K562 (cell line): ENCODE data around the gene GDF7. TPM values are rescaled to one million over a fixed set of nuclear protein-coding genes. Genes with fewer than 3 reads are reported as not detected.

Experiments used
- ADNP ChIP-seq: fragments of 200-800 bp; sonication (Bioruptor generic); IDR thresholded peaks from 2 replicates; pipeline ENCODE4 v1.6.1; 2016; ENCODE audit warnings: missing genetic modification characterization, missing compliant biosample characterization
- CEBPG ChIP-seq, 3 experiments: fragments of 200-800 bp in 1 of 3; sonication (Bioruptor generic) in 1 of 3; sonication (generic) in 1 of 3; formaldehyde crosslinking in 1 of 3; IDR thresholded peaks in 2 of 3; conservative IDR thresholded peaks in 1 of 3; 2 replicates each; pipeline versions ENCODE4 v1.6.1 to v1.8.0; 2016 to 2022; ENCODE audit warnings: missing compliant biosample characterization in 2 of 3, missing genetic modification characterization in 2 of 3, mild to moderate bottlenecking in 1 of 3, missing genetic modification reagents in 1 of 3
- CREM ChIP-seq: IDR thresholded peaks from 2 replicates; pipeline ENCODE4 v1.6.1; 2014; ENCODE audit warnings: antibody characterized with exemption, low read depth
- ETV6 ChIP-seq, 3 experiments: fragments of 150-350 bp in 1 of 3; sonication (generic) in 1 of 3; formaldehyde crosslinking in 1 of 3; IDR thresholded peaks; 2 replicates each; pipeline versions ENCODE4 v1.6.1 to v1.8.0; 2014 to 2022; ENCODE audit warnings: borderline replicate concordance in 2 of 3, low read depth in 2 of 3, antibody characterized with exemption in 1 of 3, low read length in 1 of 3, mild to moderate bottlenecking in 1 of 3, missing genetic modification reagents in 1 of 3
- MAFG ChIP-seq: fragments of 450-650 bp; conservative IDR thresholded peaks from 2 replicates; pipeline ENCODE4 v1.6.1; 2016; ENCODE audit warnings: missing genetic modification characterization, missing compliant biosample characterization
- MAFK ChIP-seq: IDR thresholded peaks from 2 replicates; pipeline ENCODE4 v1.6.1; 2011; ENCODE audit warnings: low read length, improper control_type of control experiment
- NFIC ChIP-seq: fragments of 450-650 bp; IDR thresholded peaks from 2 replicates; pipeline ENCODE4 v1.6.1; 2017; ENCODE audit warnings: mild to moderate bottlenecking, inconsistent platforms
- SNIP1 ChIP-seq: fragments of 450-650 bp; IDR thresholded peaks from 2 replicates; pipeline ENCODE4 v1.7.1; 2017; ENCODE audit warnings: low read depth, mild to moderate bottlenecking
- SRSF1 ChIP-seq: fragments of 200-400 bp; formaldehyde crosslinking; IDR thresholded peaks from 2 replicates; pipeline ENCODE4 v1.6.1; 2017; ENCODE audit warnings: mild to moderate bottlenecking, low read depth, low read length, moderate library complexity
- VEZF1 ChIP-seq: fragments of 200-800 bp; sonication (Bioruptor generic); IDR thresholded peaks from 2 replicates; pipeline ENCODE4 v1.6.1; 2017; ENCODE audit warnings: missing genetic modification characterization, missing compliant biosample characterization
- ZFPM2 ChIP-seq: fragments of 250-450 bp; sonication (Bioruptor Pico); IDR thresholded peaks from 2 replicates; pipeline ENCODE4 v1.5.1; 2022; ENCODE audit warnings: mild to moderate bottlenecking
- ZNF146 ChIP-seq: IDR thresholded peaks from one replicate; pipeline ENCODE4 v1.6.1; 2018; ENCODE audit warnings: missing compliant biosample characterization; ENCODE audit not compliant: unreplicated experiment
- ZNF174 ChIP-seq: fragments of 250-450 bp; sonication (Bioruptor Pico); IDR thresholded peaks from 2 replicates; pipeline ENCODE4 v1.4.0; 2020; ENCODE audit warnings: mild to moderate bottlenecking
- ZNF764 ChIP-seq: fragments of 250-450 bp; sonication (Bioruptor Pico); IDR thresholded peaks from 2 replicates; pipeline ENCODE4 v1.4.0; 2020; ENCODE audit warnings: low read depth, mild to moderate bottlenecking, moderate library complexity
- polyA plus RNA-seq, 8 experiments: library from polyadenylated mRNA; depleted of rRNA in 4 of 8; stranded (reverse) in 5 of 8; unstranded in 3 of 8; fragments of >200 nt; fragmentation: Nextera tagmentation in 2 of 8; fragmentation: Illumina TruSeq in 1 of 8; extraction: Ambion mirVana in 2 of 8; extraction: Trizol in 1 of 8; gene quantifications; 2 replicates each; pipeline versions ENCODE4 v1.2.1 to v1.2.3, GENCODE V29; 2011 to 2014; ENCODE audit warnings: inconsistent platforms in 1 of 8, missing spikeins in 1 of 8
- total RNA-seq, 7 experiments: library from RNA; depleted of rRNA in 6 of 7; stranded (reverse); fragments of >200 nt in 6 of 7; fragmentation: Illumina TruSeq in 2 of 7; extraction: Trizol in 2 of 7; gene quantifications; 2 replicates each; pipeline versions ENCODE4 v1.2.1 to v1.2.3, GENCODE V29; 2011 to 2021; ENCODE audit warnings: low replicate concordance in 1 of 7
- TF ChIP-seq, protein P1 (sequence below), 2 experiments: fragments of 450-650 bp; IDR thresholded peaks; 2 replicates each; pipeline ENCODE4 v1.6.1; 2016; ENCODE audit warnings: mild to moderate bottlenecking in 2 of 2, borderline replicate concordance in 1 of 2, low read depth in 1 of 2, moderate library complexity in 1 of 2

GDF7 gene
- total and polyA plus RNA-seq, 9 of the 15 experiments (the other 6 are each of a cell fraction or from before 2014, with no cell fraction given), result 0.01 TPM; not detected in 7

DNA sequence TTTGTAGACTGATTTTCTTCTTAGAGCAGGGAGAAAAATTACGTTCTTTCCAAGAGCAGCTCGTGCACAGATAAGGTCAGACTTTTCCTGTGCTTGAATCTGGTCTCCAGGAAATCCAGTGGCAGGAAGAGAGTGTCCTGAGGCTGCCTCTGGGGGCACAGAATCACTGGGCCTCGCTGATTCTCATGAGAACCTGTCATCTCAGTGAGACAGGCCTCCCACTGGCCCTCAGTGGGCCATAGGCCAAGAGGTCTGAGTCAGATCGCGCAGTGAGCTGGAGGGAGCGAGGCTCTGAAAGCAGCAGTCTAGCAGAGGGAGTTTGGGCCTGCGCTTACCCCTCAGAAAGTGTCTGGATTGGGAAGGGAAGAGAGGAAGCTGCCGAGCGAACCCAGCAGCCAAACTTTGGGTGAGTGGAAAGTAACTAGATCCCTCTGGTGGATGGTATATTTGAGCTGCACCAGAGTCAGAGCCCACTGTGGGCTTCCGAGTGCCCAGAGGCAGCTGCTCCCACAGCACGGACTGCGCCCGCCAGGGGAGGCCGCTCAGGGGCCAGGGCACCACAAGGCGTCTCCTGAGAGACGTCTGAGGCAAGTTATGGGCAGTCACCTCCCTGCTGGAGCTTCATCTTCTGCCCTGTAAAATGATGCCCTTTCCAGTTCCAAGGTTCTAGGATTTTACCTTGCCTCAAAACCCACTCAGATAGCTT, 8.2 kb downstream of the GDF7 start (continued):
- TF ChIP-seq, protein P1, sequence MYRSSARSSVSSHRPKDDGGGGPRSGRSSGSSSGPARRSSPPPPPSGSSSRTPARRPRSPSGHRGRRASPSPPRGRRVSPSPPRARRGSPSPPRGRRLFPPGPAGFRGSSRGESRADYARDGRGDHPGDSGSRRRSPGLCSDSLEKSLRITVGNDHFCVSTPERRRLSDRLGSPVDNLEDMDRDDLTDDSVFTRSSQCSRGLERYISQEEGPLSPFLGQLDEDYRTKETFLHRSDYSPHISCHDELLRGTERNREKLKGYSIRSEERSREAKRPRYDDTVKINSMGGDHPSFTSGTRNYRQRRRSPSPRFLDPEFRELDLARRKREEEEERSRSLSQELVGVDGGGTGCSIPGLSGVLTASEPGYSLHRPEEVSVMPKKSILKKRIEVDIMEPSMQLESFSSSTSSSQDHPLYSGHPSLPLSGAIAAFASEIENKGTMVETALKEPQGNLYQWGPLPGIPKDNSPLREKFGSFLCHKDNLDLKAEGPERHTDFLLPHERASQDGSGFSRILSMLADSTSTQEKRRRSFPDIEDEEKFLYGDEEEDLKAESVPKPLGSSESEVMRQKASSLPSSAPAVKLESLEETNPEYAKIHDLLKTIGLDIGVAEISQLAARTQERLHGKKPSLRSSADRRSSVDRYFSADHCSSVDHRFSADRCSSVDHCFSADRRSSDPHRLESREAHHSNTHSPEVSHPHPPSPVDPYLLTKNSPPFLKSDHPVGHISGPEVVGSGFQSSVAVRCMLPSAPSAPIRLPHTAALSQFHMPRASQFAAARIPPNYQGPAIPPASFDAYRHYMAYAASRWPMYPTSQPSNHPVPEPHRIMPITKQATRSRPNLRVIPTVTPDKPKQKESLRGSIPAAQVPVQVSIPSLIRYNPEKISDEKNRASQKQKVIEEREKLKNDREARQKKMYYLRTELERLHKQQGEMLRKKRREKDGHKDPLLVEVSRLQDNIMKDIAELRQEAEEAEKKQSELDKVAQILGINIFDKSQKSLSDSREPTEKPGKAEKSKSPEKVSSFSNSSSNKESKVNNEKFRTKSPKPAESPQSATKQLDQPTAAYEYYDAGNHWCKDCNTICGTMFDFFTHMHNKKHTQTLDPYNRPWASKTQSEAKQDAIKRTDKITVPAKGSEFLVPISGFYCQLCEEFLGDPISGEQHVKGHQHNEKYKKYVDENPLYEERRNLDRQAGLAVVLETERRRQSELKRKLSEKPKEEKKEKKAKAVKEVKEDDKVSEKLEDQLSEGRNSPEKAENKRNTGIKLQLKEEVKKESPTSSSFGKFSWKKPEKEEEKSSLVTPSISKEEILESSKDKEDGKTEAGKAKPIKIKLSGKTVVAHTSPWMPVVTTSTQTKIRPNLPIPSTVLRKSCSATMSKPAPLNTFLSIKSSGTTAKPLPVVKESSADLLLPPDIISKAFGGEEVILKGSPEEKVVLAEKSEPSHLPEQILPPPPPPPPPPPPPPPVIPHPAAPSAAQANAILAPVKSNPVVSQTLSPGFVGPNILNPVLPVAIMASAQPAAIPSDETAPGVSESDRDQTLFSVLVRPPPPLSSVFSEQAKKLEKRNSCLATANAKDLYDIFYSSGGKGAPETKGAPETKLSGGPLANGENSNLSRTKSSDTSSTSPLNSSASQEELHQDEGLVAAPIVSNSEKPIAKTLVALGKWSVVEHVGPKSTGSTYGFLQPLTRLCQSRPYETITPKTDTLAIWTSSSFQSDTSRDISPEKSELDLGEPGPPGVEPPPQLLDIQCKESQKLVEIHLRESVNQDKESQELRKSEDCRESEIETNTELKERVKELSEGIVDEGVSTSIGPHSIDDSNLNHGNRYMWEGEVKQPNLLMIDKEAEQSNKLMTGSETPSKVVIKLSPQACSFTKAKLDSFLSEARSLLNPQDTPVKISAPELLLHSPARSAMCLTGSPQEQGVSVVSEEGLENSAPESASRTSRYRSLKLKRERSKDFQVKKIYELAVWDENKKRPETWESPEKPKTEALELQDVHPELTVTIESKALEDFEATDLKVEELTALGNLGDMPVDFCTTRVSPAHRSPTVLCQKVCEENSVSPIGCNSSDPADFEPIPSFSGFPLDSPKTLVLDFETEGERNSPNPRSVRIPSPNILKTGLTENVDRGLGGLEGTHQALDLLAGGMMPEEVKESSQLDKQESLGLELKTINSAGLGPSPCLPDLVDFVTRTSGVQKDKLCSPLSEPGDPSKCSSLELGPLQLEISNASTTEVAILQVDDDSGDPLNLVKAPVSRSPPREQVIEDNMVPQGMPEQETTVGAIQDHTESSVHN (IDR thresholded peaks at IDR 0.05; ENCODE audit: borderline replicate concordance in 1 of 2, low read depth in 1 of 2), result no peak
- no peak for TF ChIP-seq MAFK
- TF ChIP-seq ZNF764, result no peak
- TF ChIP-seq SNIP1, result no peak
- TF ChIP-seq ZNF174, result no peak
- peak; percentile 22; the same call in 1 of the 2 replicates for TF ChIP-seq NFIC
- TF ChIP-seq CEBPG (CRISPR knock-in tag; IDR thresholded peaks at IDR 0.05), result no peak
- TF ChIP-seq CEBPG (tag; conservative IDR thresholded peaks at IDR 0.05 in 1 of 2, IDR thresholded peaks at IDR 0.05 in 1 of 2), result no peak
- no peak for TF ChIP-seq SRSF1
- no peak for TF ChIP-seq VEZF1 (CRISPR knock-in tag)
- TF ChIP-seq ZNF146 (CRISPR knock-in tag), result no peak
- TF ChIP-seq ETV6 (IDR thresholded peaks at IDR 0.05; ENCODE audit: borderline replicate concordance in 1 of 2, low read depth in 2 of 2, low read length in 1 of 2), result no peak
- TF ChIP-seq ETV6 (CRISPR knock-in tag; IDR thresholded peaks at IDR 0.05; ENCODE audit: borderline replicate concordance), result no peak
- no peak for TF ChIP-seq MAFG (tag)
- 0 out of 2 replicates have a peak, but pooled peaks have one; percentile 9 for TF ChIP-seq CREM
- TF ChIP-seq ADNP, result no peak
- no peak for TF ChIP-seq ZFPM2 (CRISPR knock-in tag)
